Measurements from ENCODE around the gene SETD1B. TPM values are rescaled to one million over a fixed set of nuclear protein-coding genes. Genes with fewer than 3 reads are reported as not detected.
A peak's percentile ranks its signal among the peaks of the same experiment; 100 is the strongest.

SETD1B gene
- total RNA-seq, 1 donor from 2014 or later, result 1.8 TPM

DNA sequence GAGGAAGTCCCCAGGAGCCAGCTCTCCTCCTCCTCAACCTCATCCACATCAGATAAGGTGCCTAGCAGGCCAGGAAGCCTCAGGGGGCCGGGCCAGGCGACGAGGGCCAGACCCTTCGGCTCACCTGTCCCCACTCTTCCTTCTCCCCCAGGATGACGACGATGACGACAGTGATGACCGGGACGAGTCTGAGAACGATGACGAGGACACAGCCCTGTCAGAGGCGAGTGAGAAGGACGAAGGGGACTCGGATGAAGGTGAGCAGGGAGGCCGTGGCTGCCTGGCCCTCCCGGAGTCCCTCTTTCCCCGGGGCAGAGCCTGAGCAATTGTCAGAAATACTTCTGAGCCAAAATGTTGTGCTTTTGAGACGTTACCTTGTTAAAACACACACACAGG lies 13.8 kb downstream of the SETD1B start:
- Histone ChIP-seq H4K20me1 (ENCODE audit: low read depth) (peaks cover 13% of the 10 kb centered on the region), H3K9ac (no peak overlapping the region), H3K36me3 (no peaks in the 10 kb centered on the region), H3K27ac (no peak overlapping the region), H3K4me3 (no peak overlapping the region), H3K4me1 (peaks cover 5% of the 10 kb centered on the region), H2AFZ (replicated peaks) (no peak overlapping the region), H3K27me3 (no peaks in the 10 kb centered on the region), H3K4me2 (no peak overlapping the region), H3K9me3 (ENCODE audit: low read depth) (no peaks in the 10 kb centered on the region), H3K79me2 (ENCODE audit: low read depth) (peaks cover 21% of the 10 kb centered on the region), H3F3A (ENCODE audit: low read depth) (no peaks in the 10 kb centered on the region)
- Mint-ChIP-seq H3K4me1 (peaks cover 8% of the 10 kb centered on the region), H3K36me3 (peaks cover 21% of the 10 kb centered on the region), H3K9me3 (no peaks in the 10 kb centered on the region), H3K27ac (no peak overlapping the region), H3K27me3 (ENCODE audit: insufficient read depth, low read depth) (peaks cover 8% of the 10 kb centered on the region), H3K4me3 (no peak overlapping the region)
- DNase-seq (ENCODE audit: low spot score), result no peak
- TF ChIP-seq EZH2 (IDR thresholded peaks at IDR 0.05) (no peak), EZH2phosphoT487 (IDR thresholded peaks at IDR 0.05) (no peak)
- TF ChIP-seq, protein P1, sequence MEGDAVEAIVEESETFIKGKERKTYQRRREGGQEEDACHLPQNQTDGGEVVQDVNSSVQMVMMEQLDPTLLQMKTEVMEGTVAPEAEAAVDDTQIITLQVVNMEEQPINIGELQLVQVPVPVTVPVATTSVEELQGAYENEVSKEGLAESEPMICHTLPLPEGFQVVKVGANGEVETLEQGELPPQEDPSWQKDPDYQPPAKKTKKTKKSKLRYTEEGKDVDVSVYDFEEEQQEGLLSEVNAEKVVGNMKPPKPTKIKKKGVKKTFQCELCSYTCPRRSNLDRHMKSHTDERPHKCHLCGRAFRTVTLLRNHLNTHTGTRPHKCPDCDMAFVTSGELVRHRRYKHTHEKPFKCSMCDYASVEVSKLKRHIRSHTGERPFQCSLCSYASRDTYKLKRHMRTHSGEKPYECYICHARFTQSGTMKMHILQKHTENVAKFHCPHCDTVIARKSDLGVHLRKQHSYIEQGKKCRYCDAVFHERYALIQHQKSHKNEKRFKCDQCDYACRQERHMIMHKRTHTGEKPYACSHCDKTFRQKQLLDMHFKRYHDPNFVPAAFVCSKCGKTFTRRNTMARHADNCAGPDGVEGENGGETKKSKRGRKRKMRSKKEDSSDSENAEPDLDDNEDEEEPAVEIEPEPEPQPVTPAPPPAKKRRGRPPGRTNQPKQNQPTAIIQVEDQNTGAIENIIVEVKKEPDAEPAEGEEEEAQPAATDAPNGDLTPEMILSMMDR (IDR thresholded peaks at IDR 0.05), result no peak

DNA sequence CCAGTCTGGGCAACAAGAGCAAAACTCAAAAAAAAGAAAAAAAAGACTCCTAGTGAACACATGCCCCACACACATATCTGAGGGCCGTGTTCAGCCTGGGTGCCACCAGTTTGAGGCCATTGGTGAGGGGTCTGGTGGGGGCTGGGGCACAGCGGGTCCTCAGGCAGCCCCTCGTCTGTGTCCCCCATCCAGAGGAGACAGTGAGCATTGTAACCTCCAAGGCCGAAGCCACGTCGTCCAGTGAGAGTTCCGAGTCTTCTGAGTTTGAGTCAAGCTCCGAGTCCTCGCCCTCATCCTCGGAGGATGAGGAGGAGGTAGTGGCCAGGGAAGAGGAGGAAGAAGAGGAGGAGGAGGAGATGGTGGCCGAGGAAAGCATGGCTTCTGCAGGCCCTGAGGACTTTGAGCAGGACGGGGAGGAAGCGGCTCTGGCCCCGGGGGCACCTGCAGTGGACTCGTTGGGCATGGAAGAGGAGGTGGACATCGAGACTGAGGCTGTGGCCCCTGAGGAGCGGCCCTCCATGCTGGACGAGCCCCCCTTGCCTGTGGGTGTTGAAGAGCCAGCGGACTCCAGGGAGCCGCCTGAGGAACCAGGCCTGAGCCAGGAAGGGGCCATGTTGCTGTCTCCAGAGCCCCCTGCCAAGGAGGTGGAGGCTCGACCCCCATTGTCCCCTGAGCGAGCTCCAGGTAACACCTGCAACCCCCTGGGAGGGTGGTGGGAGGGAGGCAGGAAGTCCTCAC lies 15.6 kb downstream of the SETD1B start:
- TF ChIP-seq EZH2 (IDR thresholded peaks at IDR 0.05) (no peak), EZH2phosphoT487 (IDR thresholded peaks at IDR 0.05) (no peak)
- TF ChIP-seq, protein P1 (IDR thresholded peaks at IDR 0.05), result no peak
- no peaks in the 10 kb centered on the region for H3F3A ChIP-seq (ENCODE audit: low read depth)
- H3K27ac ChIP-seq, result no peak overlapping the region
- H3K4me2 ChIP-seq, result no peak overlapping the region
- H2AFZ ChIP-seq (replicated peaks), result no peak overlapping the region
- no peaks in the 10 kb centered on the region for H3K9me3 Mint-ChIP-seq
- no peak for DNase-seq (ENCODE audit: low spot score)
- H3K9ac ChIP-seq, result no peak overlapping the region
- no peaks in the 10 kb centered on the region for H4K20me1 ChIP-seq (ENCODE audit: low read depth)
- no peaks in the 10 kb centered on the region for H3K36me3 ChIP-seq
- no peaks in the 10 kb centered on the region for H3K4me1 Mint-ChIP-seq
- peaks cover 8% of the 10 kb centered on the region for H3K27me3 Mint-ChIP-seq (ENCODE audit: insufficient read depth, low read depth)
- peak overlapping the region; percentile 64 for H3K4me3 Mint-ChIP-seq
- no peaks in the 10 kb centered on the region for H3K4me1 ChIP-seq
- peaks cover 8% of the 10 kb centered on the region for H3K79me2 ChIP-seq (ENCODE audit: low read depth)
- H3K9me3 ChIP-seq (ENCODE audit: low read depth), result no peaks in the 10 kb centered on the region
- peak overlapping the region; percentile 46 for H3K27ac Mint-ChIP-seq
- no peak overlapping the region for H3K4me3 ChIP-seq
- H3K27me3 ChIP-seq, result no peaks in the 10 kb centered on the region
- peaks cover 19% of the 10 kb centered on the region for H3K36me3 Mint-ChIP-seq

DNA sequence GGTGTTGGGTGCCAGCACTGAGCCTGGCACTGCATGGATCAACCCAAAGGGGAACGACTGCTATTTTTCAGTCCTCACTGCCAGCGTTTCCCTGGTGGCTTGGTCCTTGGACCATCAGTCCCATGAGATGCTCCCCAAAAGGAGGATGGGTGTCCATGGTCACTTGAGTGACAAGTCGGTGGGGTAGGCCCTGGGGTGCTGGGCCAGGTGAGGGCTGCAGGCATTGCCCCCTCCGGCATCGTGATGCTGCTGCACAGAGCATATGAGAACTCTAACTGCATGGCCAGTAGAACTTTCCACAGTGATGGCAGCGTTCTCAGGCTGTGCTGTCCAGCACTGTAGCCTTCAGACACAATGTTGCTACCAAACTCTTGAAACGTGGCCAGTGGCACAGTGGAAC lies 16.2 kb downstream of the SETD1B start:
- H3K4me3 Mint-ChIP-seq, result no peak overlapping the region
- Histone ChIP-seq H3K36me3 (no peaks in the 10 kb centered on the region), H3K4me3 (no peak overlapping the region), H3K27me3 (no peaks in the 10 kb centered on the region), H3K9me3 (ENCODE audit: low read depth) (no peaks in the 10 kb centered on the region), H3K79me2 (ENCODE audit: low read depth) (peaks cover 8% of the 10 kb centered on the region), H4K20me1 (ENCODE audit: low read depth) (no peaks in the 10 kb centered on the region), H3F3A (ENCODE audit: low read depth) (no peaks in the 10 kb centered on the region), H3K4me1 (no peaks in the 10 kb centered on the region), H3K4me2 (no peak overlapping the region), H3K9ac (no peak overlapping the region), H3K27ac (no peak overlapping the region), H2AFZ (replicated peaks) (no peak overlapping the region)
- peaks cover 8% of the 10 kb centered on the region for H3K27me3 Mint-ChIP-seq (ENCODE audit: insufficient read depth, low read depth)
- no peak overlapping the region for H3K27ac Mint-ChIP-seq
- H3K36me3 Mint-ChIP-seq, result peaks cover 19% of the 10 kb centered on the region
- no peaks in the 10 kb centered on the region for H3K4me1 Mint-ChIP-seq
- no peak for DNase-seq (ENCODE audit: low spot score)
- H3K9me3 Mint-ChIP-seq, result no peaks in the 10 kb centered on the region
- TF ChIP-seq, protein P1 (IDR thresholded peaks at IDR 0.05), result no peak
- TF ChIP-seq EZH2 (IDR thresholded peaks at IDR 0.05) (no peak), EZH2phosphoT487 (IDR thresholded peaks at IDR 0.05) (no peak)
